ENCODE measurements around the gene SLC15A3.

- no peak for TF ChIP-seq CTCF (IDR thresholded peaks at IDR 0.05; ENCODE audit: low read length)
- TF ChIP-seq EZH2 (IDR thresholded peaks at IDR 0.05; ENCODE audit: borderline replicate concordance, low read length): no peak
These were observed 39.0 kb downstream of the SLC15A3 start for GRCh38 chr11:60912851-60913528.
